Hepatocyte (in vitro differentiated cells): ENCODE results near the gene PLEKHA8.

ENCODE experiments used
- CTCF ChIP-seq: fragments of 200-600 bp; sonication (generic); IDR thresholded peaks from 2 replicates; pipeline ENCODE4 v1.5.1; 2016; ENCODE audit warnings: antibody characterized with exemption, mild to moderate bottlenecking; ENCODE audit not compliant: poor library complexity
- EZH2 ChIP-seq: fragments of 200-600 bp; sonication (generic); IDR thresholded peaks from 2 replicates; pipeline ENCODE4 v1.6.1; 2016; ENCODE audit warnings: antibody characterized with exemption, mild to moderate bottlenecking, borderline replicate concordance

- no peak for TF ChIP-seq CTCF
- TF ChIP-seq EZH2 = no peak
These were observed 119.6 kb downstream of the PLEKHA8 start for GRCh38 chr7:30147785-30148184.
